HG03097 (cell line): ENCODE data around the gene CNTN2.

Experiments used
- ATAC-seq: cut with Tn5 transposase; IDR thresholded peaks from one replicate; pipeline ENCODE4 v1.9.1; 2021; ENCODE audit not compliant: unreplicated experiment, low FRiP score

The CNTN2 gene, protein sequence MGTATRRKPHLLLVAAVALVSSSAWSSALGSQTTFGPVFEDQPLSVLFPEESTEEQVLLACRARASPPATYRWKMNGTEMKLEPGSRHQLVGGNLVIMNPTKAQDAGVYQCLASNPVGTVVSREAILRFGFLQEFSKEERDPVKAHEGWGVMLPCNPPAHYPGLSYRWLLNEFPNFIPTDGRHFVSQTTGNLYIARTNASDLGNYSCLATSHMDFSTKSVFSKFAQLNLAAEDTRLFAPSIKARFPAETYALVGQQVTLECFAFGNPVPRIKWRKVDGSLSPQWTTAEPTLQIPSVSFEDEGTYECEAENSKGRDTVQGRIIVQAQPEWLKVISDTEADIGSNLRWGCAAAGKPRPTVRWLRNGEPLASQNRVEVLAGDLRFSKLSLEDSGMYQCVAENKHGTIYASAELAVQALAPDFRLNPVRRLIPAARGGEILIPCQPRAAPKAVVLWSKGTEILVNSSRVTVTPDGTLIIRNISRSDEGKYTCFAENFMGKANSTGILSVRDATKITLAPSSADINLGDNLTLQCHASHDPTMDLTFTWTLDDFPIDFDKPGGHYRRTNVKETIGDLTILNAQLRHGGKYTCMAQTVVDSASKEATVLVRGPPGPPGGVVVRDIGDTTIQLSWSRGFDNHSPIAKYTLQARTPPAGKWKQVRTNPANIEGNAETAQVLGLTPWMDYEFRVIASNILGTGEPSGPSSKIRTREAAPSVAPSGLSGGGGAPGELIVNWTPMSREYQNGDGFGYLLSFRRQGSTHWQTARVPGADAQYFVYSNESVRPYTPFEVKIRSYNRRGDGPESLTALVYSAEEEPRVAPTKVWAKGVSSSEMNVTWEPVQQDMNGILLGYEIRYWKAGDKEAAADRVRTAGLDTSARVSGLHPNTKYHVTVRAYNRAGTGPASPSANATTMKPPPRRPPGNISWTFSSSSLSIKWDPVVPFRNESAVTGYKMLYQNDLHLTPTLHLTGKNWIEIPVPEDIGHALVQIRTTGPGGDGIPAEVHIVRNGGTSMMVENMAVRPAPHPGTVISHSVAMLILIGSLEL

DNA sequence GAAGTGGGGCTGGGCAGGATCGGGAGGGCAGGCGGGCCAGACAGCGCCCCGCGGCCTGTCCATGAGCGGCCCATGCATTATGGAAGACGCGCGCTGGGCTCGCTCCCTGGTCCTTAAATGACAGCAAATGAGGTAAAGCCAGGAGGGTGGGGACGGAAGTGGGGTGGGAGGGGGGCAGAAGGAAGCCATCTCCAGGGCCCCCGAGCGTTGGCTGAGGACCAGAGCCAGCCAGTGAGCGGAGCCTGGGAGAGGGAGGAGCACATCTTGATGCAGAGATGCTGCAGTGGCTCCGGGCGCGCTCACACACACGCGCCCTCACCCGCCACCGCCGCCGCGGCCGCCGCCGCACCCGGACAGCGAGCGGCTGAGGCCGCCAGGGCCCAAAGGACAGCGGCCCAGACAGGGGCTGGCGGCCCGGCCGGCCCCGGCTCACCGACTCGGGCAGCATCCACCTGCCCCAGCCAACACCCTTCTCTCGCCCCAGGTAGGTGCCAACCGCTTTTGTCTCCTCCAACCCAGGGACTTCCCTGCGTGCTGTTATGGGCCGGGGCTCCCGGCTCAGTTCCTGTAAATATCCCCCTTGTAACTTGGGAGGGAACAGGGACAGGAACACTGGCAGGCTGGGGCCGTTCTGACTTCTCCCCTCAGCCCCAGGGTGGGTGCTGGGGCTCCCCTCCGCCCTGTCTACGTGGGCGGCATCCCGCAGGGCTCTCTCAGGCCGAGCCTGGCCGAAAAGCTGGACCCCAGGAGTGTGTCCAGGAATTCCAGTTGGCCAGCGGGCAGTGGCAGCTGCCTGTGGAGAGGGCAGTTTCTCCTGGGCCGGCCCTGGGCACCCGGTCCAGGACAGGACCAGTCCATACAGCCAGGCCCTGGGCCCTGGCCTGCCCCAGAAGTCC, at the start of gene CNTN2:
Gene CNTN2, plus strand, starts transcription at position 302 of the 896 bp plus-strand sequence. CDS start 9,974 bp downstream, outside the sequence.
- ATAC-seq = no peak

DNA sequence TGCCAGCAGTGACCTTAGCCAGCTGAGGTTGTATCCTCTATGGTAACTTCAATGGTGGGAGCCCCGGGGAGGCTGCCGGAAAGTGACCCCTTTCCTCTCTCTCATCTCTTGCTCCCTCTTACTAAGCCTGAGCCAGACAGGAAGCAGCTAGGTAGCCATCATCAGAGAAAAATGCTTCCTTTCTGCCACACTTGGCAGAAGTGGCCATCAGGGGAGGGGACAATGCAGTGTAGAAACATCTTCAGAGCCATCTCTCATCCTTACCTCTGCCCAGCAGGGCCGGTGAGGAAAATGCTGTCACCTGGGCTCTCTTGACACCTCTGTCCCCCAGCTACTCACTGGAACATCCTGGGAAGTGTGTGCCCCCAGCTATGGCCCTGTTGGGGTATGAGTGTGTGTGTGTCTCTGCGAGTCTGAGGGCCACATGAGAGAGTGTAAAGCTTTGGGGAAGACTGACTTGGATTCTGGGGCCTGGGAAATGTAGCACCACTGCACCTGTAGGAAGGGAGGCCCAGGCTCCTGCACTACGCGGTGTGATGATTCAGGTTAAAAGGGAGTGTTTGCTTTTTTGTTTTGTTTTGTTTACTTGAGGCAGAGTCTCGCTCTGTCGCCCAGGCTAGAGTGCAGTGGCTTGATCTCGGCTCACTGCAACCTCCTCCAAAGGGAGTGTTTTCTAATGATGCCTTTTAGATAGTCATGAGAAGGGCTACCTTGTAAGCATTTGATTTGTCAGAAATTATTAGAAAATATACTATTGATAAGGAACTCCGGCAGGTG, 48.7 kb upstream of the CNTN2 start:
- ATAC-seq = no peak

DNA sequence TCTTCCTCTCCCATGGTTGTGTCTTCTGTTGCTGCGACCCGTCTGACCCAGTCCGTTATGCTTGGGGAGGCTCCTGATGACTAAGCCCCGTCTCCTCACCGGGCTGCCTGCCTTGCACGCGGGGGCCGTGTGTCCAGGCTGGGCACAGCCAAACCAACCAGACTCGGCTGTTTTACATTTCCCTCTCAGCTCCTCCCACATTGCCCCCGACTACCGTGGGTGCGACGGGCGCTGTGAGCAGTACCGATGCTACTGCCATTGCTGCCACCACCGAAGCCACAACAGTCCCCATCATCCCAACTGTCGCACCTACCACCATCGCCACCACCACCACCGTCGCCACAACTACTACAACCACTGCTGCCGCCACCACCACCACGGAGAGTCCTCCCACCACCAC, 46.0 kb upstream of the CNTN2 start:
- no peak for ATAC-seq

DNA sequence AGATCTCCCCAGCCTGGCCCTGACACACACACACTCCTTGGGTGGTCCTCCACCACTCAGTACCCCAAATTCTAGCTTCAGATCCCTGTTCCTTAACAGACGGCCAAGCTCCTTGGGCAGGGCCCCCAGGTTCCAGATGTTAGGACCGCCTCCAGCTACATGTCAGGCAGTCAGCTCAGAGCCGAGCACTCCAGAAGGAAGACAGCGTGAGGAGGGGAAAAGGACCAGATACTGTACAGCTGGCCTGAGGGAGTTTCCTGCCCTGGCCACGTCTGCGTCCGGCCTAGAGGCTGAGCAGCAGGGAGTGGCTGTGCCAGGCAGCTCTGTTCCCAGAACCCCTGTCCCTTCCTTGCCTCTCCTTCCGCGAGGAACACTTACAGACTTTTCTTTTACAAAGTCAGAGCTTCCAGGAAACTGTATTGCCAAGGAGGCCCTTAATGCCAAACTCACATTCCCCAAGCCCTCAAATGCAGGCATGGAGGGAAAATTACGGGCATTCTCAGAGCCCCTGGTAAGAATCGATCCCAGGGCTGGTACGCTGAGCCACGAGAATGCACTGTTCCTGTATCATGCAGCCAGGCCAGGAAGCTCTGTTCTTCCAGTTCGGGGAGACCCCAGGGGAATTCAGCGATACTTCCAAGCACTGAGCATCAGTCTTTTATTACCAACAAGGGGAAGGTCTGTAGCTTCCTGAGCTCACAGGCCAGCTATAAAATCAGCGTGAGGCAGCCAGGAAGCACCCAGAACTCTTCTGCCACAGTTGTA, 45.2 kb upstream of the CNTN2 start:
- ATAC-seq = no peak

DNA sequence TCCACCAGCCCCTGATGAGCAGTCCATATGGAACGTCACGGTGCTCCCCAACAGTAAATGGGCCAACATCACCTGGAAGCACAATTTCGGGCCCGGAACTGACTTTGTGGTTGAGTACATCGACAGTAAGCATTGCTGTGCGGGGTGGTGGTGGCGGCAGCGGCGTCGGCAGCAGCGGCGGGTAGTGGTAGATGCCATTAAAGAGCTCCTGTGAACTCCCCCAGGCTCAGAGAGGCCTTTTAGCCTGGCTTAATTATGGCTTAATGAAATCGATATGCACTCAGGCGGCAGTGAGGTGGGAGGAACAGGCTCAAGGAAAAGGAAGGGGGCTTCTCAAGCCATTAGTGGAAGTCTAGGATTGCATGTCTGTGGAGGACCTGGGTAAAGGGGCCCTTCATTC, 41.9 kb upstream of the CNTN2 start:
- ATAC-seq = no peak

DNA sequence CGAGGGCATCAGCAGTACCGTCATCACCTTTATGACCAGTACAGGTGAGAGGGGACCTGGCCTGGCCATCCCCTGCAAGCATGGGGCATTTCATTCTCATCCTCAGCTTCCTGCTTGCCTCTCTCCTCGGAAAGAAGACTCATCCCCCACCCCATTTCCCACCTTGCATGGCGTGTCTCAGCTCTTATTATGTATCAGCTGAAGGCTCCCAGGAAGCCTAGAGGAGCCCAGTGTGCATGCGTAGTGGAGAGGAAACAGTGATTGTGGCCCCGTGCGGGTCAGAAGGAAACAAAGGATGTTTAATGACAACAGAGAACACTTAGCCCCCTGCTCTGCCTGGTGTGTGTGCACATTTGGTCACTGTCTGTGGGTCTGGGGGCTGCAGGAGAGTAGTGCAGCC, 40.3 kb upstream of the CNTN2 start:
- ATAC-seq = no peak

DNA sequence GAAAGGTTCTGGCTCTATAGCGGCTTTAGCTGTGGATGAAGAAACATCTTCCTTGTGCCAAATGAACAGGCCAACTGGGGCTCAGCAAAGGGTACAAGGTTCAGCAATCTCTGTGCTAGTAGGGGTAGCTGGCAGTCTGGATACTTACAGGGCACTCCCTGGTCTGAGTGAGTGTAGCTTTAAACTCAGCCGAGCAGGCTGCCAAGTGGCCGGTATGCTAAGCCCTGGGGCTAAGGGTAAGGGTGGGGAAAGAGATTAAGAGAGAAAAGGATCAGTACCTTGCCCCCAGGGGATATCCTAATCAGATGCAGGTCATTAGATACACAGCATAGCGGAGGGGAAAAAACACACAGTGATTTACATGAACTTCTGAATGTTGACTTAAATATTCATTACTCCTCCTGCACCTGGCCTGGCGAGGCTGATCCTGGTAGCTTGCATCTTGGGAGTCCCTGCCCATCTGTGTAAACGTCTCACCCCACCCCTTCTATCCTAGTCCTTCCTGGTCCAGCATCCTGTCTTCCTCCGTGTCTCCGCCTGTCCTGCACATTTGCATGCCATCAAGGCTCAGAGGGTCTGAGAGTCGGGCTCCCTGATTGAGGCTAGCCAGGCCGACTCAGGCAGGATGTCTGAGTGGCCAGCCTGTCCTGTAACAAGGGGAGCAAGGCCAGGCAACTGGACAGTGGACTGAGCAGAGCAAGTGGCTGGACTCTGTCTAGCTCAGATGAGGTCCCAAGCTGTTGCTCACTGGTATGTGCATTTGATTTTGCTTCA, 39.5 kb upstream of the CNTN2 start:
- ATAC-seq = no peak

DNA sequence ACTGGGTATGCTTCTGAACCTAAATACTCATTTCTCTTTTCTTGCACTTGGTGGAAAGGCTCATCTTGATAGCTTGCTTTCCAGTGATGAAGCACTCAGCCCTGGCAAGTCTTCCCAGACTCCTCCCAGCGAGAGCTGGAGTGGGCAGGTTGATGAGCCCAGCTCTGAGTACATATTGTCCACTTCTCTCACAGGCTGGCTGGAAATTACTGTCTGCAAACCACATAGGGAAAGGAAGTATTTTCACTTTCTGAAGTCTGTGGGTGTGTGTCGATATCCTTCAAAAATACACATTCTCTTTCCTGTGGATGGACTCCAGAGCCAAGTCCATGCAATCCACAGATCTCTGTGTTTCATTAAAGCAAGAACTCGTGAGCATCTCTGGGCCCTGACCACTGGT, 38.7 kb upstream of the CNTN2 start:
- no peak for ATAC-seq

DNA sequence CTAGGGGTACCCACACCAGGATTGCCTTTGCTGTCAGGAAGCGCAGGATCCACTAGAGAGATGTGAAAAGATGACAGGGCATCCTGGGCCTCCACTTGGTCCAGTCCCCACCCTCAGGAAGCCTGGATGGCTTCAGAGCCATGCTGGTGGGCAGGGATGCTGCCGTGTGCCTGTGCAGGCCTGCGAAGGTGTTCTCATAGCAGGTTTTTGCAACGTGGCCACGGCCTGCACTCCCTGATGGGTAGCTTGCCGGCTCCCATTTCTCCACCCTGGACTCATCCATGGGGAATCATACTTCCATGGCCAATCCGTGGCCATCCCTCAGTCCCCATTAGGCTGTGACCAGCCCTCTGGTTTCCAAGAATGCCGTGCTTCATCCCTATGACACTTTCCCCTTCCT, 34.1 kb upstream of the CNTN2 start:
- ATAC-seq = no peak

DNA sequence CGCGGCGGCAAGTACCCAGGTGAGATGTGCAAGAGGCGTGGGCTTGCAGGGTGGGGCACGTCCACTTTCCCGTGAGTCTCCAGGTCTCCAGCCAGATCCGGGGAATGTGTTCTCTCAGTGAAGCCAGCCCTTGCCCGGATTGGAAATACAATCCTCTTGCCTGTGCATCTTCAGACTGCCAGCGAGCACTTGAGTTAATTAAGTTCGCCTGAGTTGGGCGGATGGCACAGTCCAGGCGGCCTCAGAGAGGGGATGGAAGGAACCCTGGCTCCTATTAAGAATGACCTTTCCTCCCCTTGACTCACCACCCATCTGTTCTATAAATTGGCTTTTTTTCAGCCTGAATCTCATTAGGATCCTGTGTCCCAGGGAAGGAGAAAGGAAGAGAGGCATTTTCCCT, 33.3 kb upstream of the CNTN2 start:
- ATAC-seq = no peak

DNA sequence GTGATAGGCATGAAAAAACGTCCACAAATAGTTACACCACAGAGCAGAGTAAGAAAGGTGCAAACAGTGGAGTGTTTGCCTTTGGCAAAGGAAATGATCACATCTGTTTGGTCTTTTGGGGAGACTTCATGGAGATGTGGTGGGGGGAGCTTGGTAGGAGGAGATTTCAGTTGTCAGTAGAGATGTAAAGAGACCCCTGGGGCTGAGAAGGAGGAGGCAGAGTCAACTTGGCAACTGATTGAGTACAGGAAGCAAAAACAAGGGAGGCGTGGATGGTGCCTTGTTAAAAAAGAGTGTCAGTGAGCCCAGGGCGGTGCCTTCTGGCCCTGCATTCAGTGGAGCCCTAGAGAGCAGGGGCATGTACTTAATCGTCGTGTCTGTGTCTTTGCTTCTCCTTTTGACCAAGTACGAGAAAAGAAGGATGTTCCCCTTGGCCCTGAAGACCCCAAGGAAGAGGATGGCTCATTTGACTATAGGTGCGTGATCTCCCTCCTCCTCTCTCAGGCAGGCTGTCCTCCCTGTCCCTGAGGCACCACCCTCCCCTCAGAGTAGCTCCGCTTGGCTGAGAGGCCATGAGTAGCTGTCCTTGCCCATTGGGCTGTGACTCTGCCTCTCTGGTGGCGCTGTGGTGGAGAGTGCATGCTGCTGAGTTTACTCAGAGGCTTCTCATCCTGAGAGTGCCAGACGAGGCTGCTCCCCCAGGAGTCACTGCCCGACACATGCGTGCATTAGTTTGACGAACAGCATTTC, 30.4 kb upstream of the CNTN2 start:
- ATAC-seq = no peak

DNA sequence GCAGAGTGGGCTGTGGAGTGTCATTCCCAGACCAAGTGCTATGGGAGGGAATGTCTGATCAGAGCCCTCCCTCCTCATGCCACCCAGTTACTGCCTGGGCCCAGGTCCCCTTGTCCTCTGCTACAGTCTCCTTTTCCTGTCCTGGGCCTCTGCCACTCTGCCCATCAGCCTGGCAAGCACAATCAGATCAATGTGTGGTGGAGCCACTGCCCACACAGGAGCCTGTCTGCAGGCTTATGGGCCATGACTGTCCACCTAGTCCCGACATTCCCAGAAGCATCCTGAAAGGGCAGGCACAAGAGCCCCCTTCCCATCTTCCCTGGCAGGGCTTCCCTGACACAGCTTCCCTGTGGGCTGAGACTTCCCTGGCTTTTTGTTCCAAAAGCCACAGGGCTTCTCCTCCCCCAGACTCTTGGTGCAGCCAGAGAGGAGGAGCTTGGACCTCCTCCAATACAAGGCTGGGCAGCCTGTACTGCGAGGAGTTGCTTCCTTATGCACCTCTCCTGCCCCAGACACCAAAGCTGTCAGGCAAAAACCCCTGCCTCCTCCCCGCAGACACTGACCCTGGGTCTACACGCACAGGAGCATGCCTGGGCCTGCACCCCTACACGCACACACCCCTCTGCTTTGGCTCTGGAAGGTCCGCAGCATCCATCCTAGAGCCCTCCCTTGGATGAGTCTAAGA, 29.2 kb upstream of the CNTN2 start:
- no peak for ATAC-seq

DNA sequence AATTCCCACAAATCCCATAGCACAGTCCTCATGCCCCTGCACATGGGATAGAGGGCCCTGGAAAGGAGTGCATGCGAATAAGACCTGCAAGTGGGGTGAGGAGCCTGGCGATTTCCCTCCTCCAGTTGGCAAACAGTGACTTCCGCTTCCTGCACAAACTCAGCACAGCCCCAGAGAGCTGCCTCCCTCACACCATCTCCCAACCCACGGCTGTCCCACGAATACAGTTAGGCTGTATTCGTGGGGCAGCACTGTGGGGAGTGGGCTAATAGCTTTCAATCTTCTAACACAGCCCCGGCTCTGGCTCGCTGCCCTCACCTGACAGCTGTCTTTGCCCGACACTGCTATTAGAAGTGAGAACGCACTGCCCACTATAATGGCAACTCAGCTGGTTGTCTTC, 28.2 kb upstream of the CNTN2 start:
- ATAC-seq = no peak

DNA sequence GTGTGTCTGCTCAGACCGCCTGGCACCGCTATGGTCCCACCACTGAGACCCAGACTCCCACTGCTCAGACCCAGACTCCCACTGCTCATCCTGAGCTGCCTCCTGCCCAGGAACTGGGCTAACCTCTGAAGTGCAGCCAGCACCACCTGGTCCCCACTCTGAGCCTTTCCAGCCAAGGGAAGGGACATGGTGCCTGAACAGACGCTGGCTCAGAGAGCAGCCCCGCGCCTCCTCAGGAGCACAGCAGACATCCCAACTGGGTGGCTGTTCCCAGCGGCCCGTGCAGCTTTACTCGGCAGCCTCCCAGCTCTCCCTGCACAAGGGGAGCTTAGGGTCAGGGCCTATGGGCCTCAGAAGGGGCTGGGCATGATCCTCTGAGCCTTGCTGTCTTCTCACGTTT, 27.8 kb upstream of the CNTN2 start:
- ATAC-seq = no peak

DNA sequence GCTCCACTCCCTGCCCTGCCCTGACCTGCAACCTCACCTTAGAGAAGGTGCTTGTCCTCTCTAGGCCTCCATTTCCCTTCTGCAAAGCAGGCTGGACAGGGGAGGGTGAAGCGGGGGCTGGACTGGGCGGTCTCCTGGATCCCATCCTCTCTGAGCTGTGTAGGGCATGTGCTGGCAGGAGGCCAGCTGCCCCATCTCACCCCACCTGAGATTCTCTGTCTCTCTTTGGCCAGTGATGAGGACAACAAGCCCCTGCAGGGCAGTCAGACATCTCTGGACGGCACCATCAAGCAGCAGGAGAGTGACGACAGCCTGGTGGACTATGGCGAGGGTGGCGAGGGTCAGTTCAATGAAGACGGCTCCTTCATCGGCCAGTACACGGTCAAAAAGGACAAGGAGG, 26.9 kb upstream of the CNTN2 start:
- no peak for ATAC-seq

DNA sequence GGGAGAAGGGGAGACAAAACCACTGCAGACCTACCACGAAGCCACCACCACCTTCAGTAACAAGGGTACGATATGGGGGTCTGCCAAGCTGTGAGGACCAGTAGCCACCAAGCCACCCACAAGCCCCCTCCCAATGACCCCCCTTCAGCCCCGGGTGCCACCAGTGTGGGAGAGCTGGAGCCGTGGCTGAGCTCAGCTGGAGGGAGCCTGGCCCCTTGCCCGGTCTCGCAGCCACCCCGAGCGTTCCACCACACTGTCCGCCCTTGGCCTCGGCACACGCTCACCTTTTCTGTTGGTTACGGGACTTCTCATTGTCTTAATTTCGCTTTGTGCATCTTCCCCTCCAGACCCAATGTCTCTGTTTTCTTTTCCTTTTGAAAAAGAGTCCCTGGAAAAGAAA, 26.4 kb upstream of the CNTN2 start:
- ATAC-seq = no peak

DNA sequence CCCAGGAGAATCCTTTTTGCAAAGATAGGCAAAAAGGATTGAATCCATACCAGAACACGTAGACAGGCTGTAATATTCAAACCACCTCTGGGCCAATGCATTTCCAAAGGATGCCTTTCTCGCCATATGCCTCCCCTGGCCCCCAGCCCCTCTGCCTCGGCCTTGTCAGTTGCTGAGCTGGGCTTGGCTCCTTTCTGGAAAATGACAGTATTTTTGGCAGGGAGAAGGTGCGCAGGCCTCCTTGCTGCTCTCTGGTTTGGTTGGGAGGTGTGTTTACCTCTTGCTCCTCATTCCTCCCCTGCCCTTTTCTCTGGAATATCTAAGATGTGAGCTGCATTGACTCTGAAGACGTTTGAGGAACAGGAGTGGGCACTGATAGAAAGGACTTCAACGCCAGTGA, 26.0 kb upstream of the CNTN2 start:
- no peak for ATAC-seq
